ENCODE measurements around the gene SPATA21.

SPATA21 gene

GRCh38 chr1:16442941-16443340 lies 5.7 kb upstream of the SPATA21 start:
- peaks cover 22% of the 10 kb centered on the region for H3K4me1 Mint-ChIP-seq
- H3K4me3 Mint-ChIP-seq, result peak overlapping the region; percentile 68
- TF ChIP-seq CTCF (IDR thresholded peaks at IDR 0.05), result no peak
- H3K9me3 Mint-ChIP-seq, result no peaks in the 10 kb centered on the region
- no peak overlapping the region for H3K27ac Mint-ChIP-seq
- H3K27me3 Mint-ChIP-seq (ENCODE audit: low read depth, poor library complexity), result no peaks in the 10 kb centered on the region
- no peak for DNase-seq
- H3K36me3 Mint-ChIP-seq (ENCODE audit: low read depth), result peaks cover 39% of the 10 kb centered on the region

- Mint-ChIP-seq H3K4me3 (peak overlapping the region; percentile 96), H3K9me3 (no peaks in the 10 kb centered on the region), H3K4me1 (peaks cover 22% of the 10 kb centered on the region), H3K27ac (no peak overlapping the region), H3K36me3 (ENCODE audit: low read depth) (peaks cover 33% of the 10 kb centered on the region), H3K27me3 (ENCODE audit: low read depth, poor library complexity) (no peaks in the 10 kb centered on the region)
- DNase-seq, result no peak
- TF ChIP-seq CTCF (IDR thresholded peaks at IDR 0.05), result no peak
Observed at GRCh38 chr1:16442265-16442664, 5.0 kb upstream of the SPATA21 start.

- H3K9me3 Mint-ChIP-seq, result no peaks in the 10 kb centered on the region
- peaks cover 22% of the 10 kb centered on the region for H3K4me1 Mint-ChIP-seq
- peak overlapping the region; percentile 95 for H3K27ac Mint-ChIP-seq
- TF ChIP-seq CTCF (IDR thresholded peaks at IDR 0.05), result no peak
- no peaks in the 10 kb centered on the region for H3K27me3 Mint-ChIP-seq (ENCODE audit: low read depth, poor library complexity)
- peak overlapping the region; percentile 96 for H3K4me3 Mint-ChIP-seq
- H3K36me3 Mint-ChIP-seq (ENCODE audit: low read depth), result peaks cover 27% of the 10 kb centered on the region
- no peak for DNase-seq
Observed at GRCh38 chr1:16441282-16441665, 4.0 kb upstream of the SPATA21 start.

GRCh38 chr1:16440470-16441281 lies 3.5 kb upstream of the SPATA21 start, which contains the start of gene NECAP2:
Gene NECAP2 (plus strand): TSS chr1:16440724. CDS start chr1:16440762, 38 bp downstream.
- Mint-ChIP-seq H3K27me3 (ENCODE audit: low read depth, poor library complexity) (peaks cover 1% of the 10 kb centered on the region), H3K9me3 (no peaks in the 10 kb centered on the region), H3K4me3 (peak within 1 kb of the TSS; percentile 96), H3K36me3 (ENCODE audit: low read depth) (peaks cover 24% of the 10 kb centered on the region), H3K27ac (peak within 1 kb of the TSS; percentile 95), H3K4me1 (peaks cover 22% of the 10 kb centered on the region)
- TF ChIP-seq CTCF (IDR thresholded peaks at IDR 0.05), result peak; percentile 82
- peak; percentile 99 for DNase-seq

GRCh38 chr1:16440131-16440469 lies 2.9 kb upstream of the SPATA21 start:
- peak overlapping the region; percentile 96 for H3K4me3 Mint-ChIP-seq
- no peak for TF ChIP-seq CTCF (IDR thresholded peaks at IDR 0.05)

GRCh38 chr1:16438924-16439323 lies 1.7 kb upstream of the SPATA21 start:
- Mint-ChIP-seq H3K4me1 (peaks cover 22% of the 10 kb centered on the region), H3K4me3 (no peak overlapping the region)
- no peak for TF ChIP-seq CTCF (IDR thresholded peaks at IDR 0.05)

More at GRCh38 chr1:16440131-16440469, 2.9 kb upstream of the SPATA21 start:
- H3K9me3 Mint-ChIP-seq, result peaks cover 4% of the 10 kb centered on the region
- H3K27ac Mint-ChIP-seq, result peak overlapping the region; percentile 84
- peaks cover 20% of the 10 kb centered on the region for H3K36me3 Mint-ChIP-seq (ENCODE audit: low read depth)
- peaks cover 6% of the 10 kb centered on the region for H3K27me3 Mint-ChIP-seq (ENCODE audit: low read depth, poor library complexity)
- peaks cover 22% of the 10 kb centered on the region for H3K4me1 Mint-ChIP-seq
- DNase-seq, result no peak

More at GRCh38 chr1:16438924-16439323, 1.7 kb upstream of the SPATA21 start:
- peaks cover 6% of the 10 kb centered on the region for H3K9me3 Mint-ChIP-seq
- H3K36me3 Mint-ChIP-seq (ENCODE audit: low read depth), result peaks cover 11% of the 10 kb centered on the region
- H3K27me3 Mint-ChIP-seq (ENCODE audit: low read depth, poor library complexity), result peaks cover 6% of the 10 kb centered on the region
- H3K27ac Mint-ChIP-seq, result no peak overlapping the region
- no peak for DNase-seq
